GM18951 (cell line): ENCODE data around the gene DISC1.

Experiments
- POLR2A ChIP-seq: IDR thresholded peaks from 4 replicates; pipeline ENCODE4 v1.6.1; 2011; ENCODE audit warnings: mild to moderate bottlenecking; ENCODE audit not compliant: insufficient read length, insufficient read depth; ENCODE audit errors: extremely low read depth
- in situ Hi-C: fragments of 300-500 bp; cut with MboI; formaldehyde crosslinking; loops from one replicate; pipeline ENCODE4 v1.12.0; 2022; ENCODE audit warnings: low sequenced_read_pairs, mixed read lengths, inconsistent platforms; ENCODE audit not compliant: unreplicated experiment

DISC1 gene

GRCh38 chr1:231842441-231842840 is 215.9 kb downstream of the DISC1 start:
- in situ Hi-C loops: no loop called here

GRCh38 chr1:231844986-231845502 is 218.5 kb downstream of the DISC1 start:
- in situ Hi-C loops: no loop called here
- no peak for TF ChIP-seq POLR2A

More at GRCh38 chr1:231842441-231842840, 215.9 kb downstream of the DISC1 start:
- no peak for TF ChIP-seq POLR2A

GRCh38 chr1:231847612-231848397 is 221.2 kb downstream of the DISC1 start:
- TF ChIP-seq POLR2A: no peak
- in situ Hi-C loops: no loop called here

GRCh38 chr1:231849981-231850380 is 223.4 kb downstream of the DISC1 start:
- TF ChIP-seq POLR2A: no peak
- in situ Hi-C loops: no loop called here

- TF ChIP-seq POLR2A: no peak
- in situ Hi-C loops: no loop called here
These were observed 224.2 kb downstream of the DISC1 start for GRCh38 chr1:231850786-231851185.

- in situ Hi-C loops: no loop called here
- no peak for TF ChIP-seq POLR2A
These were observed 227.1 kb downstream of the DISC1 start for GRCh38 chr1:231853588-231854207.

GRCh38 chr1:231855361-231855760 is 228.8 kb downstream of the DISC1 start:
- TF ChIP-seq POLR2A: no peak
- in situ Hi-C loops: no loop called here

GRCh38 chr1:231855926-231856325 is 229.3 kb downstream of the DISC1 start:
- in situ Hi-C loops: no loop called here
- TF ChIP-seq POLR2A: no peak

- no peak for TF ChIP-seq POLR2A
- in situ Hi-C loops: no loop called here
These were observed 229.8 kb downstream of the DISC1 start for GRCh38 chr1:231856426-231856825.

- TF ChIP-seq POLR2A: no peak
These were observed 230.3 kb downstream of the DISC1 start for GRCh38 chr1:231856894-231857293.

GRCh38 chr1:231857609-231858135 is 231.1 kb downstream of the DISC1 start:
- TF ChIP-seq POLR2A: no peak
- in situ Hi-C loops: no loop called here

More at GRCh38 chr1:231856894-231857293, 230.3 kb downstream of the DISC1 start:
- in situ Hi-C loops: no loop called here

- in situ Hi-C loops: no loop called here
These were observed 233.9 kb downstream of the DISC1 start for GRCh38 chr1:231860221-231861088.

More at GRCh38 chr1:231860221-231861088, 233.9 kb downstream of the DISC1 start:
- TF ChIP-seq POLR2A: no peak
